GM12872 (cell line): Measurements from ENCODE around the gene SOX6.

Experiments used
- CTCF ChIP-seq: IDR thresholded peaks from 3 replicates; pipeline ENCODE4 v1.5.1; 2011; ENCODE audit warnings: low read depth, mild to moderate bottlenecking, low read length, moderate library complexity; ENCODE audit not compliant: insufficient read depth

SOX6 gene

GRCh38 chr11:16111690-16112089 is 244.7 kb downstream of the SOX6 start:
- no peak for TF ChIP-seq CTCF

- no peak for TF ChIP-seq CTCF
Observed at GRCh38 chr11:16110886-16111285, 245.5 kb downstream of the SOX6 start.

GRCh38 chr11:16099343-16099900 is 256.9 kb downstream of the SOX6 start:
- no peak for TF ChIP-seq CTCF

- TF ChIP-seq CTCF: no peak
Observed at GRCh38 chr11:16098526-16099205, 257.7 kb downstream of the SOX6 start.

- no peak for TF ChIP-seq CTCF
Observed at GRCh38 chr11:16097543-16097942, 258.8 kb downstream of the SOX6 start.

- TF ChIP-seq CTCF: no peak
Observed at GRCh38 chr11:16096336-16096735, 260.0 kb downstream of the SOX6 start.

GRCh38 chr11:16095756-16096155 is 260.6 kb downstream of the SOX6 start:
- no peak for TF ChIP-seq CTCF
